ENCODE results near the gene EXD3.
"Not testable (repeated sequence)": the region's sequence is repeated elsewhere in the genome, so short reads cannot be mapped to it uniquely, and the experiment has no call there.

The EXD3 gene

DNA sequence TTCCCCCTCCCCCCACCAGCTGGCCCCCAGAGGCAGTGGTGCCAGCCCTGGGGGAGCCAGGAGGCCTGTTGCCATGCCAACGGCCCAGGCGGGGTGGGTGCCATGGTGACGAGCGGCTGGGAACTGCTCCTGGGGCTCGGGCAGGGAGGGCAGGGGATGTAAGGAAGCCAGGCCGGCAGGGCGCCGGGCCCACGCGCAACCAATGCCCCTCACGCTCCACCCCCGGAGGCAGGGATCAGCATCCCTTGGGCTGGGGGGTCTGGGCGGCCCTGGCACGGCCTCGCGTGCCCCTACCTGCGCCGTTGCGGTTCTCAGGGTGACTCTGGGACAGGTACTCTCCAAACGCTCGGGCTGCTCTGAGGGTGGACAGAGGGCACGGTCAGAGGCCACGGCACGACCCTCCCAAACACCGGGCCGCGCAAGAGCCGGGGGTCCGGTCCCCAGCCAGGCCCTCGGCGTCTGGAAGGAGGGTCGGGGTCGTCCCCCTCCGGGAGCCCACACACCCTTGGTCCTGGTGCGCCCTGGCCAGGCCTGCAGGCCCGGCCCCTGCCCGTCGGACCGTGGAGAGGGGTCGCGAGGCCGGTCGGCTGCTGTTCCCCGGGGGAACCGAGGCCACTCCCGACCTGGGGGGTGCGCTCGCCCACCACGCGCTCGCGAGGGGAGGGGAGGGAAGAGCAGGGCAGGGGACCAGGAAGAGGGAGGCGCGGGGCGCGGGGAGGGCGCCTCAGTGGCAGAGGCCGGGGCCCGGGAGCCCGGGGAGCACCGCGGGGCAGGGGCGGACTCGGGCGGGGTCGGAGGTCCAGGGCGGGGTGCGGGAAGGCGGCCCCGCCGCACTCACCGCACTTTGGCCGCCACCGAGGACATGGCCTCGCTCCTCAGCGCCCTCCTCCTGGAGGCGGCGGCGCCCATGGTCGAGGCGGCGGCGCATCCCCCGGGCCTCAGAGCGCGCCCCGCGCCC lies 35.5 kb upstream of the EXD3 start:
- peak overlapping the region; percentile 47 for H3K4me3 ChIP-seq (ENCODE audit: low read depth, low read length)

- H3K4me3 ChIP-seq (ENCODE audit: low read depth, low read length), result no peak overlapping the region
These were observed 34.6 kb upstream of the EXD3 start for GRCh38 chr9:137457406-137458193.

GRCh38 chr9:137456864-137457405 lies 34.0 kb upstream of the EXD3 start:
- no peak overlapping the region for H3K4me3 ChIP-seq (ENCODE audit: low read depth, low read length)

GRCh38 chr9:137456061-137456863 lies 33.3 kb upstream of the EXD3 start:
- no peak overlapping the region for H3K4me3 ChIP-seq (ENCODE audit: low read depth, low read length)

DNA sequence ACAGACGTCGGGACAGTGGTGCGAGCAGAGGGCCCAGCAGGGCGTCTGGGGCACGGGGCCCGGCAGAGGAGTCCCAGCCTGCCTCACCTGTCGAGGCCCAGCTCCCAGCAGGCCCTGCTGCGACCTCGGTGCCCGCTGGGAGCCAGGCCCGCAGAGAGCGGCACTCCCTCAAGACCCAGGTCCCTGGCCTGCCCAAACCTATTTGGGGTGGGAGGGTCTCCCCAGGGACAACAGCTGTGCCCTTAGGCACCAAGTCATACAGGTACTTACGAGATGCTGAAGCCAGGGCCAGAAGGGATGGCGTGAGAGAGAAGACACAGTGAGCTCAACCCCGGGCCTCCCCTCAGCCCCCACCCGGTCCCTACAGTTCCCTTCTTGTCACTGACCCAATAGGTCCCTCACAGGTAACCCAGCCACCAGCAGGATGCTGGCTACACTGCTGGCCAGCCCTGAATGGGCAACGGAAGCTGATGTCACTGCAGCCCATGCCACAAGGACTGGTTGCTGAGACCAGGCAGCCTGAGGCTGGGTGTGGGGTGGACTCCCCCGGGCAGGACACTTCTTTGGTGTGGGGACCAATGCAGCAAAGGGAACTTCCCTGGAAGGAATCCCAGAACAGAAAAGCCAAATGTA lies 32.5 kb upstream of the EXD3 start:
- no peak overlapping the region for H3K4me3 ChIP-seq (ENCODE audit: low read depth, low read length)

- peak overlapping the region; percentile 24 for H3K4me3 ChIP-seq (ENCODE audit: low read depth, low read length)
These were observed 31.8 kb upstream of the EXD3 start for GRCh38 chr9:137454597-137455358.

DNA sequence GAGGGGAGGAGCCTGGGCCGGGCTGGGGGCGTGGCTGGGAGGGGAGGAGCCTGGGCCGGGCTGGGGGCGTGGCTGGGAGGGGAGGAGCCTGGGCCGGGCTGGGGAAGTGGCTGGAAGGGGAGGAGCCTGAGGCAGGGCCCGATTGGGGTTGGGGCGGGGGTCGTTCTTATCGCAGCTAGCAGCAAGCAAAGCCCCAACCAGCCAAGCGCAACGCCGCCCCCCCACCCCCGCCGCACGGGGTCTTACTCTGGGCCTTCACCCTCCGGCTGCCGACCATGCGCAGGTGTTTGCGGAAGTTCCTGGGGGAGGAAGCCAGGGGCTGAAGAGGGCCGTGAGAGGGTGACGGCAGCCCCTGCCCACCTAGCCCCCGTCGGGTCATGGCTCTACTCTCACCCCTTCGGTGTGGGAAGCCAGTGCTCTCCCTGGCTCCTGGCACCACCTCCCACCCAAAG lies 31.2 kb upstream of the EXD3 start:
- H3K4me3 ChIP-seq (ENCODE audit: low read depth, low read length), result peak overlapping the region; percentile 24

GRCh38 chr9:137453643-137454081 lies 30.7 kb upstream of the EXD3 start:
- H3K4me3 ChIP-seq (ENCODE audit: low read depth, low read length), result peak overlapping the region; percentile 17

DNA sequence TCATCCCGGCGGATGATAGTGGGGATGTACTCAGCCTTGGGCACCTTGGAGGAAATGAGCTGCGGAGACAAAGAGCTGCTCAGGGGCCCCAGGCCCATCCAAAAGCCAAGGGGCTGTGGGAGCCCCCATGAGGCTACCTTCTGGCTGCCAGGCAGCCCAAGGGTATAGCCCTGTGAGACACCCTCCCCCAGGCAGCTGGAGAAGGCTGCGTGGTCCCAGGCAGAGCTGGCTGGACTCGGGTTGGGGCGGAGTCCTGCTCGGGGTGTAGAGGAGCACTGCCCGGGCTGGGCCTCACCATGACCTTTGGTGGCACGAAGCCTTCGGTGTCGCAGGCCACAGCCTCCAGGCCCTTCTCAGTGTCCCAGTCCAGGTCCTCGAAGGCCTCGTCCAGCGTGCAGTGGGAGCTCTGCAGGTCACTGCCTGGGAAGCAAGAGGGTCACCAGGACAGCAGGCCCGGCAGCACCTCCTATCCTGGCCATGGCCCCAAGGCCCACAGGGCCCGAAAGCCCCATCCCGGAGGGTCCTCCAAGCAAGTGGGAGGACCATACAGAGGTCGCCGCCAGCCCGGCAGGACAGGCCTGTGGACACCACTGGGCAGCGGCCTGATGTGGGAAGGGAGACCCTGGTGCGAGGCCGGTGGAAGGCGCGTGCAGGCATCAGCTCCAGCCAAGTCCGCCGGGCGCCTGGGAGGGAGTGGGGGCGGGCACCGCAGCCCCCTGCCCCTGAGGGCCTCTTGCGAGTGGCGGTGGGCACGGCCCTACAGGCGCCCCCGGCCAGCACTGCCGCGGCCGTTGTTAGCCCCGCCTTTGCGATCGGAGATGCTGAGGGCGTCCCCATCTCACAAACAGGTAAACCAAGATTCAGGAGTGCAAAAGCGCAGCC lies 30.0 kb upstream of the EXD3 start:
- H3K4me3 ChIP-seq (ENCODE audit: low read depth, low read length), result no peak overlapping the region

DNA sequence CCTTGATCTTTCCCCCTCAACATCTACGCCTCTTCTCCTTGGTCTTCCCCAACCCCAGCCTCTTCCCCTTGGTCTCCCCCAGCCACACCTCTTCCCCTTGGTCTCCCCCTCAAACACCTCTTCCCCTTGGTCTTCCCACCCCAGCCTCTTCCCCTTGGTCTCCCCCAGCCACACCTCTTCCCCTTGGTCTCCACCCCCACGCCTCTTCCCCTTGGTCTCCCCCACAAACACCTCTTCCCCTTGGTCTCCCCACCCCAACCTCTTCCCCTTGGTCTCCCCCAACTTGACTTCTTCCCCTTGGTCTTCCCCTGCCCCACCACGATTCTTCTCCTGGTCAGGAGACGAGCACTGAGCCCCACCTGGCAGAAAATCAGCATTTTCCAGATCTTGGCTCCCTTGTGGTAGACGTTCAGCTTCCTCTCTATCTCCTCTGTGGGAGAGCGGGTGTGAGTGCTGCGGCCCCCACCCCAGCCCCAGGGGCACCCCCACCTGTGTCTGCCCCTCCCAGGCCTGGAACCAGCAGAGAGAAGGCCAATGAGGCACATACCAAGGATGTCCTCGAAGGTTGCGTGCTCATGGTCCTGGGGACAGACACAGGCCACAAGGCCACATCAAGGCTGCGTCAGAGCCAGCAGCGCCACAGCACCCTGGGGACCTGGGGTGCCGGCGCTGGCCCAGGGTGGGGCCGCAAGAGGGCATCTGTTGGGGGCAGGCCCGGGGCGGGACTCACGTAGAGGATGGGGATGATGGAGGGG lies 29.2 kb upstream of the EXD3 start:
- H3K4me3 ChIP-seq (ENCODE audit: low read depth, low read length), result no peak overlapping the region

- H3K4me3 ChIP-seq (ENCODE audit: low read depth, low read length), result not testable (repeated sequence)
These were observed 28.5 kb upstream of the EXD3 start for GRCh38 chr9:137451264-137452005.

DNA sequence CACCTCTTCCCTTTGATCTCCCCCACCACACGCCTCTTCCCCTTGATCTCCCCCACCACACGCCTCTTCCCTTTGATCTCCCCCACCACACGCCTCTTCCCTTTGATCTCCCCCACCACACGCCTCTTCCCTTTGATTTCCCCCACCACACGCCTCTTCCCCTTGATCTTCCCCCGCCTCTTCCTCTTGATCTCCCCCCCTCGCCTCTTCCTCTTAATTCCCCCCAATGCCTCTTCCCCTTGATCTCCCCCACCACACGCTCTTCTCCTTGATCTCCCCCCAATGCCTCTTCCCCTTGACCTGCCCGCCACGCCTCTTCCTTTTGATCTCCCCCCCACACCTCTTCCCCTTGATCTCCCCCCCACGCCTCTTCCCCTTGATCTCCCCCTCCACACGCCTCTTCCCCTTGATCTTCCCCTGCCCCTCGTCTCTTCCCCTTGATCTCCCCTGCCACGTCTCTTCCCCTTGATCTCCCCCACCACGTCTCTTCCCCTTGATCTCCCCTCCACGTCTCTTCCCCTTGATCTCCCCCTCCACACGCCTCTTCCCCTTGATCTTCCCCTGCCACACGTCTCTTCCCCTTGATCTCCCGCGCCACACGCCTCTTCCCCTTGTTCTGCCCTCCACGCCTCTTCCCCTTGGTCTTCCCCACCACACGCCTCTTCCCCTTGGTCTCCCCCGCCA lies 27.7 kb upstream of the EXD3 start:
- not testable (repeated sequence) for H3K4me3 ChIP-seq (ENCODE audit: low read depth, low read length)

DNA sequence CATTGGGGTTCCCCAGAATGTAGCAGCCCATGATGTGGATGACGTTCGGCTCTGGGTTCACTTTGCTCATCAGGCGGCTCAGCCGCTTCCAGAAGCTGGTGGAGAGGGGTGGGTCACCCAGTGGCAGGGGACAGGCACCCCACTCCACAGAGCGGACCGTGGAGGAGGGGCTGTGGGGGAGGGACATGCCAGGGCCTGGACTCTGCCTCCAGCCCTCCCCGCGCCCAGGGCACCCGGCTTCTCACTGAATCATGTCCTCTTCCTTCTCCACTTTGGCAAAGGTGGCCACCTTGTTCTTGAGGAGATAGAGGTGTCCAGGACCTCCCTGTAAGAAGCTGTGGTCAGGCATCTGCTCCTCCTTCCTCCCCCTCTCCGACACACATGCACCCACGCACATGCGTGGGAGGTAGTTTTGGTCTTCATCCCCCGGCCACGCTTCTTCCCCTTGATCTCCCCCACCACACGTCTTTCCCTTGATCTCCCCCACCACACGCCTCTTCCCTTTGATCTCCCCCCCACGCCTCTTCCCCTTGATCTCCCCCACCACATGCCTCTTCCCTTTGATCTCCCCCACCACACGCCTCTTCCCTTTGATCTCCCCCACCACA lies 27.1 kb upstream of the EXD3 start:
- no peak overlapping the region for H3K4me3 ChIP-seq (ENCODE audit: low read depth, low read length)

DNA sequence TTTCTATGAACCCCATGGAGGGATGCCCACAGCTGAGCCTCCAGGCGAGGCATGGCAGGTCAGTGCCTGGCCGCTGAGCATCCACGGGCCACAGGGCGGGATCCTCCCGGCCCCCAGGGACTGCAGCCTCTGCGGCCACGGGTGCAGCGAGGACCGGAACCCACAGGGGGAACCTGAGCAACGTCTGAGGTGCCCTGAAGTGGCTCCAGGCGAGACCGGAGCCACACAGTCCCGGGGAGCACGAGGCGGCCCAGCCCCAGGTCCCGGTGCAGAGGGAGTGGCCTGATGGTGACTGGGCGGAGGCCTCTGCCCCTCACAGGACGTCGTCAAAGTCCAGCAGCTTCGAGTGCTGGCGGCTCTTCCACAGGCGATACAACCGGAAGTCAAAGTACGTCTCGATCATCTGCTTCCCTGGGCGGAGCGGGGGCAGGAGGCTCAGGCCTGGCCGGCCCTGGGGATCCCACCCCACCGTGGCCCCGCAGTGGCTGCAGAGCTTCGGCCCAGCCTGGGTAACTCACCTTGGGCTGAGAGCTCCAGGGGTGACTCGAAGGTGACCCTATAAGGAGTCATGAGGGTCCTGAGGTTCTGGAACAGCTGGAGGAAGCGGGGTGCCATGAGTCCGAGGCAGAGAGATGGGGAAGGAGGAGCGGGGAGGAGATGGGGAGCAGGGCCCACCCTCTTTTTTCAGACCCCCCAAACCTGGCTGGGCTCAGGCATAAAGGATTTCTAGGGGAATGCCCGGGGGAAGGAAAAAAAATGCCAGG lies 26.3 kb upstream of the EXD3 start:
- no peak overlapping the region for H3K4me3 ChIP-seq (ENCODE audit: low read depth, low read length)

GRCh38 chr9:137448602-137448962 lies 25.6 kb upstream of the EXD3 start:
- no peak overlapping the region for H3K4me3 ChIP-seq (ENCODE audit: low read depth, low read length)

Measured in iPS-11a (cell line).